BE2C (cell line): ENCODE data around the gene SGPP2.
"Not testable (repeated sequence)": the region's sequence is repeated elsewhere in the genome, so short reads cannot be mapped to it uniquely, and the experiment has no call there.

Experiments
- DNase-seq: peaks from one replicate; pipeline ENCODE4 v3.0.0-alpha.2; 2020
- H3K27me3 ChIP-seq: fragments of 250-450 bp; sonication (Bioruptor Pico); 2 replicates; pipeline ENCODE4 v1.5.1; 2020; ENCODE audit warnings: mild to moderate bottlenecking
- H3K36me3 ChIP-seq: fragments of 250-450 bp; sonication (Bioruptor Pico); 2 replicates; pipeline ENCODE4 v1.5.1; 2020; ENCODE audit warnings: mild to moderate bottlenecking
- H3K4me1 ChIP-seq: fragments of 250-450 bp; sonication (Bioruptor Pico); 2 replicates; pipeline ENCODE4 v1.5.1; 2020
- H3K4me3 ChIP-seq: 2 replicates; pipeline ENCODE4 v1.5.1; 2011; ENCODE audit warnings: low read depth, low read length
- H3K9me3 ChIP-seq: fragments of 250-450 bp; sonication (Bioruptor Pico); 2 replicates; pipeline ENCODE4 v1.5.1; 2020
- CTCF ChIP-seq: IDR thresholded peaks from 2 replicates; pipeline ENCODE4 v1.5.1; 2012; ENCODE audit warnings: mild to moderate bottlenecking, low read depth, low read length

The SGPP2 gene

GRCh38 chr2:222582928-222583327 lies 158.6 kb downstream of the SGPP2 start:
- DNase-seq, result no peak

GRCh38 chr2:222584589-222584988 lies 160.2 kb downstream of the SGPP2 start:
- H3K36me3 ChIP-seq, result peaks cover 50% of the 10 kb centered on the region
- H3K27me3 ChIP-seq, H3K4me1 ChIP-seq, H3K9me3 ChIP-seq, DNase-seq, H3K4me3 ChIP-seq: not testable (repeated sequence)

More at GRCh38 chr2:222582928-222583327, 158.6 kb downstream of the SGPP2 start:
- no peak overlapping the region for H3K4me3 ChIP-seq
- peaks cover 56% of the 10 kb centered on the region for H3K36me3 ChIP-seq
- TF ChIP-seq CTCF, result peak; percentile 42
- no peaks in the 10 kb centered on the region for H3K9me3 ChIP-seq
- H3K27me3 ChIP-seq, result no peaks in the 10 kb centered on the region
- H3K4me1 ChIP-seq, result no peaks in the 10 kb centered on the region

GRCh38 chr2:222591661-222592060 lies 167.3 kb downstream of the SGPP2 start:
- Histone ChIP-seq H3K4me3 (no peak overlapping the region), H3K27me3 (no peaks in the 10 kb centered on the region), H3K4me1 (no peaks in the 10 kb centered on the region), H3K9me3 (no peaks in the 10 kb centered on the region; the same call in 1 of the 2 replicates), H3K36me3 (peaks cover 50% of the 10 kb centered on the region)
- no peak for TF ChIP-seq CTCF
- DNase-seq, result no peak

- TF ChIP-seq CTCF, result no peak
- no peaks in the 10 kb centered on the region for H3K4me1 ChIP-seq
- DNase-seq, result no peak
- H3K4me3 ChIP-seq, result no peak overlapping the region
- H3K9me3 ChIP-seq, result no peaks in the 10 kb centered on the region; the same call in 1 of the 2 replicates
- H3K36me3 ChIP-seq, result peaks cover 48% of the 10 kb centered on the region
- H3K27me3 ChIP-seq, result no peaks in the 10 kb centered on the region
Measured at GRCh38 chr2:222592176-222592575, 167.8 kb downstream of the SGPP2 start.

GRCh38 chr2:222594679-222595078 lies 170.3 kb downstream of the SGPP2 start:
- Histone ChIP-seq H3K9me3 (no peaks in the 10 kb centered on the region; the same call in 1 of the 2 replicates), H3K4me3 (no peak overlapping the region), H3K27me3 (no peaks in the 10 kb centered on the region), H3K4me1 (no peaks in the 10 kb centered on the region), H3K36me3 (peaks cover 72% of the 10 kb centered on the region)
- no peak for DNase-seq
- TF ChIP-seq CTCF, result no peak

GRCh38 chr2:222595581-222595980 lies 171.2 kb downstream of the SGPP2 start:
- no peak for TF ChIP-seq CTCF
- Histone ChIP-seq H3K4me1 (no peaks in the 10 kb centered on the region), H3K36me3 (peaks cover 73% of the 10 kb centered on the region), H3K9me3 (no peaks in the 10 kb centered on the region), H3K27me3 (no peaks in the 10 kb centered on the region), H3K4me3 (no peak overlapping the region)
- DNase-seq, result no peak

GRCh38 chr2:222598611-222599010 lies 174.3 kb downstream of the SGPP2 start:
- H3K4me3 ChIP-seq, result no peak overlapping the region
- no peaks in the 10 kb centered on the region for H3K27me3 ChIP-seq
- no peaks in the 10 kb centered on the region for H3K4me1 ChIP-seq
- TF ChIP-seq CTCF, result no peak
- no peak for DNase-seq
- H3K9me3 ChIP-seq, result no peaks in the 10 kb centered on the region
- H3K36me3 ChIP-seq, result peaks cover 59% of the 10 kb centered on the region
